Effector memory CD4-positive, alpha-beta T cell (primary cell): ENCODE measurements around the gene RAB29.

Experiments
- DNase-seq, 3 donors: peaks; one replicate each; pipeline ENCODE4 v3.0.0-alpha.2; 2020
- H3K27ac ChIP-seq: 2 replicates; pipeline ENCODE4 v1.7.0; 2013; ENCODE audit warnings: mild to moderate bottlenecking, low read length, moderate library complexity; ENCODE audit not compliant: insufficient read depth, poor library complexity, severe bottlenecking
- H3K27me3 ChIP-seq: replicated peaks from 2 replicates; pipeline ENCODE4 v1.7.0; 2013; ENCODE audit warnings: mild to moderate bottlenecking, low read length; ENCODE audit not compliant: insufficient read depth, control insufficient read depth, poor library complexity, severe bottlenecking
- H3K36me3 ChIP-seq: 2 replicates; pipeline ENCODE4 v1.7.0; 2013; ENCODE audit warnings: mild to moderate bottlenecking, low read length, moderate library complexity; ENCODE audit not compliant: control insufficient read depth, insufficient read depth
- H3K4me1 ChIP-seq: 2 replicates; pipeline ENCODE4 v1.7.0; 2013; ENCODE audit warnings: low read length, mild to moderate bottlenecking; ENCODE audit not compliant: control insufficient read depth, insufficient read depth, poor library complexity, severe bottlenecking
- H3K4me3 ChIP-seq: 2 replicates; pipeline ENCODE4 v1.7.0; 2013; ENCODE audit warnings: low read length, low read depth, mild to moderate bottlenecking; ENCODE audit not compliant: insufficient read depth, poor library complexity, severe bottlenecking
- H3K9me3 ChIP-seq: 2 replicates; pipeline ENCODE4 v1.7.0; 2013; ENCODE audit warnings: mild to moderate bottlenecking, low read length, moderate library complexity; ENCODE audit not compliant: control insufficient read depth

Gene RAB29

GRCh38 chr1:205766570-205766969 lies 8.7 kb downstream of the RAB29 start:
- Histone ChIP-seq H3K4me3 (no peak overlapping the region), H3K27ac (no peak overlapping the region), H3K36me3 (peaks cover 17% of the 10 kb centered on the region), H3K27me3 (no peaks in the 10 kb centered on the region), H3K9me3 (no peaks in the 10 kb centered on the region), H3K4me1 (peaks cover under 1% of the 10 kb centered on the region)
- DNase-seq = no peak

GRCh38 chr1:205766038-205766437 lies 9.2 kb downstream of the RAB29 start:
- peaks cover 17% of the 10 kb centered on the region for H3K36me3 ChIP-seq
- H3K4me1 ChIP-seq = no peaks in the 10 kb centered on the region
- no peaks in the 10 kb centered on the region for H3K9me3 ChIP-seq
- no peak for DNase-seq
- no peak overlapping the region for H3K4me3 ChIP-seq
- no peak overlapping the region for H3K27ac ChIP-seq
- no peaks in the 10 kb centered on the region for H3K27me3 ChIP-seq

- no peaks in the 10 kb centered on the region for H3K27me3 ChIP-seq
- H3K4me1 ChIP-seq = no peaks in the 10 kb centered on the region
- no peak overlapping the region for H3K4me3 ChIP-seq
- H3K27ac ChIP-seq = no peak overlapping the region
- DNase-seq = no peak
- H3K36me3 ChIP-seq = peaks cover 5% of the 10 kb centered on the region
- H3K9me3 ChIP-seq = no peaks in the 10 kb centered on the region
Observed at GRCh38 chr1:205764578-205764977, 10.7 kb downstream of the RAB29 start.

GRCh38 chr1:205763980-205764379 lies 11.3 kb downstream of the RAB29 start:
- no peaks in the 10 kb centered on the region for H3K27me3 ChIP-seq

GRCh38 chr1:205760606-205761005 lies 14.7 kb downstream of the RAB29 start:
- H3K9me3 ChIP-seq = no peaks in the 10 kb centered on the region
- no peaks in the 10 kb centered on the region for H3K36me3 ChIP-seq
- no peaks in the 10 kb centered on the region for H3K27me3 ChIP-seq
- no peak for DNase-seq
- H3K4me3 ChIP-seq = no peak overlapping the region
- H3K27ac ChIP-seq = no peak overlapping the region
- H3K4me1 ChIP-seq = no peaks in the 10 kb centered on the region

More at GRCh38 chr1:205763980-205764379, 11.3 kb downstream of the RAB29 start:
- Histone ChIP-seq H3K9me3 (no peaks in the 10 kb centered on the region), H3K4me1 (no peaks in the 10 kb centered on the region), H3K36me3 (no peaks in the 10 kb centered on the region), H3K27ac (no peak overlapping the region), H3K4me3 (no peak overlapping the region)
- DNase-seq = no peak

GRCh38 chr1:205756552-205756951 lies 18.7 kb downstream of the RAB29 start:
- no peaks in the 10 kb centered on the region for H3K27me3 ChIP-seq
- H3K4me3 ChIP-seq = no peak overlapping the region
- no peak for DNase-seq
- no peak overlapping the region for H3K27ac ChIP-seq
- H3K9me3 ChIP-seq = no peaks in the 10 kb centered on the region
- H3K4me1 ChIP-seq = no peaks in the 10 kb centered on the region
- H3K36me3 ChIP-seq = no peaks in the 10 kb centered on the region

GRCh38 chr1:205754857-205755256 lies 20.4 kb downstream of the RAB29 start:
- Histone ChIP-seq H3K4me1 (peaks cover 4% of the 10 kb centered on the region), H3K27me3 (no peaks in the 10 kb centered on the region), H3K36me3 (no peaks in the 10 kb centered on the region), H3K27ac (no peak overlapping the region), H3K4me3 (no peak overlapping the region), H3K9me3 (no peaks in the 10 kb centered on the region)
- no peak for DNase-seq

GRCh38 chr1:205751036-205751651 lies 24.1 kb downstream of the RAB29 start:
- Histone ChIP-seq H3K4me3 (no peak overlapping the region), H3K36me3 (no peaks in the 10 kb centered on the region), H3K27ac (no peak overlapping the region), H3K9me3 (no peaks in the 10 kb centered on the region), H3K27me3 (no peaks in the 10 kb centered on the region), H3K4me1 (peaks cover 16% of the 10 kb centered on the region)
- DNase-seq = no peak

- Histone ChIP-seq H3K27ac (peak within 1 kb of the TSS; percentile 92), H3K4me1 (peaks cover 16% of the 10 kb centered on the region), H3K36me3 (no peaks in the 10 kb centered on the region), H3K4me3 (peak within 1 kb of the TSS; percentile 87), H3K9me3 (no peaks in the 10 kb centered on the region), H3K27me3 (no peaks in the 10 kb centered on the region)
- DNase-seq = peak; percentile 92 to 96 (median 95)
Observed at GRCh38 chr1:205750138-205751035, 24.9 kb downstream of the RAB29 start, which contains the start of gene NUCKS1. Gene NUCKS1 (minus strand): TSS chr1:205750182. CDS start chr1:205749973, 209 bp downstream.
